Heart left ventricle (tissue), 16 donors: ENCODE data around the gene SPAM1. TPM values are rescaled to one million over a fixed set of nuclear protein-coding genes. Genes with fewer than 3 reads are reported as not detected.

Source experiments
- ATAC-seq, 4 donors: fragments of 200-7000 bp; cut with Tn5 transposase; one replicate each; pipeline ENCODE4 v1.9.1; 2020 to 2022; ENCODE audit warnings: moderate library complexity in 4 of 4, mild to moderate bottlenecking in 3 of 4, moderate number of reproducible peaks in 1 of 4
- DNase-seq, 5 donors: peaks; one replicate each; pipeline ENCODE4 v3.0.0-alpha.2; 2020
- H3K27ac ChIP-seq, 12 donors: fragments of 200-600 bp; sonication (generic) in 4 of 12; one replicate each; pipeline versions ENCODE4 v1.5.0 to v1.8.0; 2016 to 2022; ENCODE audit warnings: mild to moderate bottlenecking in 2 of 12
- H3K27me3 ChIP-seq, 9 donors: fragments of 200-600 bp; sonication (generic) in 2 of 9; one replicate each; pipeline versions ENCODE4 v1.5.1 to v1.8.0; 2016 to 2022; ENCODE audit warnings: mild to moderate bottlenecking in 3 of 9
- H3K36me3 ChIP-seq, 9 donors: fragments of 200-600 bp; sonication (generic) in 2 of 9; one replicate each; pipeline versions ENCODE4 v1.5.0 to v1.8.0; 2018 to 2022; ENCODE audit warnings: mild to moderate bottlenecking in 2 of 9
- H3K4me1 ChIP-seq, 12 donors: fragments of 200-600 bp; sonication (generic) in 4 of 12; one replicate each; pipeline versions ENCODE4 v1.5.0 to v1.8.0; 2016 to 2022; ENCODE audit warnings: mild to moderate bottlenecking in 3 of 12
- H3K4me3 ChIP-seq, 12 donors: fragments of 200-600 bp; sonication (generic) in 4 of 12; one replicate each; pipeline versions ENCODE4 v1.5.0 to v1.8.0; 2017 to 2022; ENCODE audit warnings: mild to moderate bottlenecking in 9 of 12, moderate library complexity in 4 of 12
- H3K9me3 ChIP-seq, 12 donors: fragments of 200-600 bp; sonication (generic) in 4 of 12; one replicate each; pipeline versions ENCODE4 v1.5.0 to v1.8.0; 2016 to 2022; ENCODE audit warnings: mild to moderate bottlenecking in 1 of 12
- POLR2A ChIP-seq, 2 donors: fragments of 450-650 bp; IDR thresholded peaks; one replicate each; pipeline ENCODE4 v1.6.1; 2017; ENCODE audit warnings: antibody characterized with exemption in 2 of 2, mild to moderate bottlenecking in 2 of 2, moderate library complexity in 2 of 2
- WGBS, 4 donors: extraction: QIAGEN DNeasy Blood & Tissue Kit in 2 of 4; methylation state at CpG; one replicate each; pipeline versions ENCODE4 v1.1.5 to v1.1.7; 2013 to 2018; 5-methylcytosine and 5-hydroxymethylcytosine counted together
- intact Hi-C, 10 donors: fragments of 100-400 bp; cut with DNase I; formaldehyde crosslinking; loops; one replicate each; pipeline versions ENCODE4 v1.11.1 to v1.14.2; 2022
- polyA plus RNA-seq, 2 donors: library from polyadenylated mRNA; stranded (reverse); fragments of 200-250 nt; gene quantifications; one replicate each; pipeline ENCODE4 v1.2.3, GENCODE V29; 2013
- total RNA-seq, 9 donors: library from RNA; depleted of rRNA in 2 of 9; stranded (reverse); fragments of >200 nt in 2 of 9; fragmentation: NEBNext Ultra II Directional in 3 of 9; extraction: Animal tissue kit (Norgen Biotek cat#: 25700) in 3 of 9; gene quantifications; one replicate each; pipeline versions ENCODE4 v1.1.0 to v1.2.4, GENCODE V29; 2016 to 2023
- TF ChIP-seq, protein P1 (sequence below), 12 donors: fragments of 200-600 bp; sonication (generic) in 4 of 12; IDR thresholded peaks; one replicate each; pipeline versions ENCODE4 v1.5.0 to v1.8.0; 2018 to 2022; ENCODE audit warnings: antibody characterized with exemption in 12 of 12, mild to moderate bottlenecking in 5 of 12
- donor health status: ischemic (EF 13 %, LVEDD 7.1; RV severe dilation, severe dysfunction).
- donor health status: healthy with polysubstance abuse.
- donor health status: DM: no; HTN: yes; CAD: no.
- donor health status: DM: no; HTN: no; CAD: no.
- donor health status: ischemic (EF 25% LVEDD 6.9; RV normal size, moderate dysfunction).
- donor health status: ischemic (EF 25% LVEDD 5.7; RV mildly dilated, moderate dysfunction).
- donor health status: healthy.
- donor health status: DM: yes; HTN: yes; CAD: no.
- donor health status: ischemic (EF 35%, LVEDD 5.7; RV mildly dilated, moderate dysfunction).
- donor health status: nonischemic (EF 11% LVEDD 7.7; RV severe dilation, severe dysfunction).
- donor health status: DM: yes; HTN: yes; CAD: no.
- donor health status: PGD.
- donor health status: ischemic (EF 29% LVEDD 5.4; RV normal size, mild dysfunction).
- donor health status: nonischemic (EF 23%, LVEDD 6.1; RV moderate dilation, normal function).

SPAM1 gene
- total and polyA plus RNA-seq, 11 donors: 0.09 to 0.46 (median 0.38) TPM; not detected in 8

DNA sequence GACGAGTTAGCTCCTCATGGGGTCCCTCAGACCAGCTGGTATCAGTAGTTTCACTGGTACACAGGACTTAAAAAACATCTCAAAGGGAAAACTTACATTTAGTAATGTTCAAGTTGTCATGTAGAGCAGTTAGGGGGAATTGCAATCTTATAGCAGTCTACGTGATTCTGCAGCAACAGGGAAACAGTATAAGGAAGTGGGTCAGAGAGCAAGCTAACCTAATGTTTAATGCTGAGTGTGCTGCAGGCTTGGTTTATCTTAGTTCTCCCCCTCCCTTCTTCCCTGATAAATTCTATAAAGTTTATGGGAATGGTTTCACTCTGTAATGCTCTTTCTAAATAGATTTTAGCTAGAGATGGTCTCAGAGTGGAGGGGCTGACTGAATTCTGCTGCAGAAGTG is 11.3 kb downstream of the SPAM1 start:
- ATAC-seq (no peak), DNase-seq (no peak)
- Histone ChIP-seq H3K27me3 (no peaks in the 10 kb centered on the region), H3K27ac (no peak overlapping the region), H3K4me3 (no peak overlapping the region), H3K4me1 (no peaks in the 10 kb centered on the region), H3K9me3 (peaks cover 0 to 21% (median 0%) of the 10 kb centered on the region in 12 donors), H3K36me3 (no peaks in the 10 kb centered on the region)
- 65 to 87% (median 68%) methylated on average over 2 of the region's 2 CpGs for WGBS, 4 donors
- intact Hi-C loops: no loop called here
- no peak for TF ChIP-seq POLR2A (IDR thresholded peaks at IDR 0.05)
- TF ChIP-seq, protein P1, sequence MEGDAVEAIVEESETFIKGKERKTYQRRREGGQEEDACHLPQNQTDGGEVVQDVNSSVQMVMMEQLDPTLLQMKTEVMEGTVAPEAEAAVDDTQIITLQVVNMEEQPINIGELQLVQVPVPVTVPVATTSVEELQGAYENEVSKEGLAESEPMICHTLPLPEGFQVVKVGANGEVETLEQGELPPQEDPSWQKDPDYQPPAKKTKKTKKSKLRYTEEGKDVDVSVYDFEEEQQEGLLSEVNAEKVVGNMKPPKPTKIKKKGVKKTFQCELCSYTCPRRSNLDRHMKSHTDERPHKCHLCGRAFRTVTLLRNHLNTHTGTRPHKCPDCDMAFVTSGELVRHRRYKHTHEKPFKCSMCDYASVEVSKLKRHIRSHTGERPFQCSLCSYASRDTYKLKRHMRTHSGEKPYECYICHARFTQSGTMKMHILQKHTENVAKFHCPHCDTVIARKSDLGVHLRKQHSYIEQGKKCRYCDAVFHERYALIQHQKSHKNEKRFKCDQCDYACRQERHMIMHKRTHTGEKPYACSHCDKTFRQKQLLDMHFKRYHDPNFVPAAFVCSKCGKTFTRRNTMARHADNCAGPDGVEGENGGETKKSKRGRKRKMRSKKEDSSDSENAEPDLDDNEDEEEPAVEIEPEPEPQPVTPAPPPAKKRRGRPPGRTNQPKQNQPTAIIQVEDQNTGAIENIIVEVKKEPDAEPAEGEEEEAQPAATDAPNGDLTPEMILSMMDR (IDR thresholded peaks at IDR 0.05): no peak

- WGBS, 4 donors: 48 to 84% (median 57%) methylated on average over 2 to 3 of the region's 3 CpGs
- intact Hi-C loops: loop anchor here in 1 of 10 donors (10.0 kb wide), 1 partner anchor 55 kb away; no protein-coding TSS in a partner anchor
Observed at GRCh38 chr7:123939784-123940183, 14.7 kb downstream of the SPAM1 start.

DNA sequence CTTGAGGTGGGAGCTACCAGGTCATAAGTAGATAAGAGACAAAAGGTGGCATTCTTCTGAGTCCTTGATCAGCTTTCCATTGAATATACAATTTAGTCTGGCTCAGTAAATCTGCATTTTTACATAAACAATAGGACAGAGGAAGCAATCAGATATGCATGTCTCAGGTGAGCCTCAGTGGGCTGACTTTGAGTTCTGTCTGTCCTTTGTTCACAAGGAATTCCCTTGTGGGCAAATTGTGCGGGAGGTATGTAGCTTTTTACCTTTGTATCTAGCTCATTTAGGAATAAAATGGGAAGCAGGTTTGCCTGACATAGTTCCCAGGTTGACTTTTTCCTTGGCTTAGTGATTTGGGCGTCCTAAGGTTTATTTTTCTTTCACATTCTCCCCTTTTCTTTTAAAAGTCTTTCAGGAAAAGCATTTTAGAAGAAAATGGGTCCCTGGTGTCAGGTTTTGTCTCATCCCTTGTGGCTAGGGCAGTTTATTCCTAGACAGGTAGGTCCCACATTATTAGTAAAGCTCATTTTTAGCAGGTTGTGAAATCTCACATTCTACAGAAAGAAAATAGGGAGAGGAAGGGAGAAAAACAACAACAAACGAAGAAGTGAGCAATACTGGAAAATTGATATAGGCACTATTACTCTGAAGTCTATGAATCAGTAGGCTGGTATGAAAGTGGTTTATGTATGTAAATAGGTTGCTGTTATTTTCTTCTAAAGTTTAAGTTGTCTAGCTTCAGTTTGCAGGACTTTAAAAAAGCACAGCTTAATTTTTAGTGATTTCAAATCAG is 16.5 kb downstream of the SPAM1 start:
- Histone ChIP-seq H3K4me3 (no peak overlapping the region), H3K27me3 (no peaks in the 10 kb centered on the region), H3K27ac (no peak overlapping the region), H3K36me3 (no peaks in the 10 kb centered on the region), H3K4me1 (no peaks in the 10 kb centered on the region), H3K9me3 (peaks cover 0 to 1% (median 0%) of the 10 kb centered on the region in 12 donors)
- ATAC-seq (no peak), DNase-seq (no peak)
- intact Hi-C loops: loop anchor here in 1 of 10 donors (10.0 kb wide), 1 partner anchor 57 kb away; no protein-coding TSS in a partner anchor
- no peak for TF ChIP-seq POLR2A (IDR thresholded peaks at IDR 0.05)
- TF ChIP-seq, protein P1 (IDR thresholded peaks at IDR 0.05): no peak
- 76 to 85% (median 81%) methylated on average over 3 of the region's 3 CpGs for WGBS, 4 donors

More at GRCh38 chr7:123939784-123940183, 14.7 kb downstream of the SPAM1 start:
- Histone ChIP-seq H3K9me3 (peaks cover 0 to 19% (median 0%) of the 10 kb centered on the region in 12 donors), H3K27me3 (no peaks in the 10 kb centered on the region), H3K27ac (no peak overlapping the region), H3K4me1 (no peaks in the 10 kb centered on the region), H3K36me3 (no peaks in the 10 kb centered on the region), H3K4me3 (no peak overlapping the region)
- TF ChIP-seq POLR2A (IDR thresholded peaks at IDR 0.05): no peak
- TF ChIP-seq, protein P1 (IDR thresholded peaks at IDR 0.05): no peak
- DNase-seq (no peak), ATAC-seq (no peak)

- Histone ChIP-seq H3K9me3 (no peaks in the 10 kb centered on the region), H3K4me3 (no peak overlapping the region), H3K36me3 (no peaks in the 10 kb centered on the region), H3K27me3 (no peaks in the 10 kb centered on the region), H3K4me1 (no peaks in the 10 kb centered on the region), H3K27ac (peak overlapping the region in 1 of 12 donors; percentile 6)
- DNase-seq (no peak), ATAC-seq (no peak)
- no peak for TF ChIP-seq POLR2A (IDR thresholded peaks at IDR 0.05)
- TF ChIP-seq, protein P1 (IDR thresholded peaks at IDR 0.05): no peak
- intact Hi-C loops: loop anchor here in 1 of 10 donors (10.0 kb wide), 1 partner anchor 60 kb away; no protein-coding TSS in a partner anchor
- 11 to 30% (median 17%) methylated on average over 1 of the region's 1 CpG for WGBS, 4 donors
Observed at GRCh38 chr7:123944395-123944794, 19.4 kb downstream of the SPAM1 start.
